Osteoblast (primary cell): ENCODE results near the gene WDR49. TPM values are rescaled to one million over a fixed set of nuclear protein-coding genes. Genes with fewer than 3 reads are reported as not detected.
"Not testable (repeated sequence)": the region's sequence is repeated elsewhere in the genome, so short reads cannot be mapped to it uniquely, and the experiment has no call there.

ENCODE experiments used
- DNase-seq: peaks from one replicate; pipeline ENCODE4 v3.0.0; 2011; ENCODE audit warnings: low spot score, mixed read lengths; ENCODE audit not compliant: insufficient read length; ENCODE audit errors: missing footprints
- H2AFZ ChIP-seq: 2 replicates; pipeline ENCODE4 v1.6.0; 2011; ENCODE audit warnings: mild to moderate bottlenecking, low read length
- H3K27ac ChIP-seq: 2 replicates; pipeline ENCODE4 v1.5.1; 2011; ENCODE audit warnings: mild to moderate bottlenecking, low read depth, low read length, moderate library complexity
- H3K27me3 ChIP-seq: 2 replicates; pipeline ENCODE4 v1.6.0; 2012; ENCODE audit warnings: mild to moderate bottlenecking, control low read depth, inconsistent platforms, low read length, moderate library complexity; ENCODE audit not compliant: insufficient read depth
- H3K36me3 ChIP-seq: 2 replicates; pipeline ENCODE4 v1.5.1; 2011; ENCODE audit warnings: mild to moderate bottlenecking, low read length, control low read depth, moderate library complexity; ENCODE audit not compliant: insufficient read depth
- H3K4me1 ChIP-seq: 2 replicates; pipeline ENCODE4 v1.5.1; 2011; ENCODE audit warnings: mild to moderate bottlenecking, low read length, control low read depth, moderate library complexity; ENCODE audit not compliant: insufficient read depth
- H3K4me2 ChIP-seq: 2 replicates; pipeline ENCODE4 v1.6.0; 2011; ENCODE audit warnings: mild to moderate bottlenecking, low read length; ENCODE audit not compliant: insufficient read depth
- H3K4me3 ChIP-seq: fragments of 200-600 bp; sonication (generic); 3 replicates; pipeline ENCODE4 v1.5.1; 2012; ENCODE audit warnings: mild to moderate bottlenecking, low read length, inconsistent platforms; ENCODE audit not compliant: insufficient read depth
- H3K79me2 ChIP-seq: 2 replicates; pipeline ENCODE4 v1.6.0; 2012; ENCODE audit warnings: mild to moderate bottlenecking, low read length, control low read depth, inconsistent platforms; ENCODE audit not compliant: insufficient read depth
- H3K9me3 ChIP-seq: 2 replicates; pipeline ENCODE4 v1.5.1; 2011; ENCODE audit warnings: low read depth, low read length, control low read depth
- H4K20me1 ChIP-seq: 2 replicates; pipeline ENCODE4 v1.6.0; 2012; ENCODE audit warnings: mild to moderate bottlenecking, low read length, control low read depth; ENCODE audit not compliant: insufficient read depth
- CTCF ChIP-seq: IDR thresholded peaks from 2 replicates; pipeline ENCODE4 v1.5.1; 2011; ENCODE audit warnings: mild to moderate bottlenecking, low read depth, low read length, moderate library complexity; ENCODE audit errors: extremely low read depth
- total RNA-seq: library from RNA; depleted of rRNA; stranded (reverse); fragments of >200 nt; gene quantifications from 2 replicates; pipeline ENCODE4 v1.2.3, GENCODE V29; 2012

Gene WDR49
- total RNA-seq, 1 donor, result under 0.01 TPM

- Histone ChIP-seq H3K79me2 (no peaks in the 10 kb centered on the region), H3K9me3 (no peaks in the 10 kb centered on the region), H4K20me1 (no peaks in the 10 kb centered on the region), H3K4me2 (no peak overlapping the region), H3K36me3 (no peaks in the 10 kb centered on the region), H3K4me1 (no peaks in the 10 kb centered on the region), H2AFZ (no peak overlapping the region), H3K4me3 (no peak overlapping the region), H3K27me3 (no peaks in the 10 kb centered on the region), H3K27ac (no peak overlapping the region)
- no peak for TF ChIP-seq CTCF
- no peak for DNase-seq
Measured at GRCh38 chr3:167644611-167645010, 9.1 kb downstream of the WDR49 start.

- no peaks in the 10 kb centered on the region for H3K9me3 ChIP-seq
- no peak for DNase-seq
- no peak overlapping the region for H2AFZ ChIP-seq
- no peaks in the 10 kb centered on the region for H4K20me1 ChIP-seq
- no peak for TF ChIP-seq CTCF
- no peak overlapping the region for H3K4me3 ChIP-seq
- H3K79me2 ChIP-seq, result no peaks in the 10 kb centered on the region
- no peaks in the 10 kb centered on the region for H3K4me1 ChIP-seq
- H3K27ac ChIP-seq, result no peak overlapping the region
- no peak overlapping the region for H3K4me2 ChIP-seq
- no peaks in the 10 kb centered on the region for H3K27me3 ChIP-seq
- no peaks in the 10 kb centered on the region for H3K36me3 ChIP-seq
Measured at GRCh38 chr3:167631471-167631870, 22.3 kb downstream of the WDR49 start.

GRCh38 chr3:167626490-167626889, 27.3 kb downstream of the WDR49 start:
- Histone ChIP-seq H3K36me3 (no peaks in the 10 kb centered on the region), H3K4me3 (no peak overlapping the region), H2AFZ (no peak overlapping the region), H3K4me1 (no peaks in the 10 kb centered on the region), H4K20me1 (no peaks in the 10 kb centered on the region), H3K9me3 (no peaks in the 10 kb centered on the region), H3K4me2 (no peak overlapping the region), H3K27ac (no peak overlapping the region), H3K27me3 (no peaks in the 10 kb centered on the region), H3K79me2 (no peaks in the 10 kb centered on the region)
- no peak for TF ChIP-seq CTCF
- no peak for DNase-seq

- H2AFZ ChIP-seq, result no peak overlapping the region
- H3K27me3 ChIP-seq, result no peaks in the 10 kb centered on the region
- peak; percentile 36 for DNase-seq
- H3K4me1 ChIP-seq, result no peaks in the 10 kb centered on the region
- no peak overlapping the region for H3K4me3 ChIP-seq
- H3K4me2 ChIP-seq, result no peak overlapping the region
- no peaks in the 10 kb centered on the region for H3K36me3 ChIP-seq
- no peaks in the 10 kb centered on the region for H3K9me3 ChIP-seq
- no peak for TF ChIP-seq CTCF
- no peak overlapping the region for H3K27ac ChIP-seq
- no peaks in the 10 kb centered on the region for H4K20me1 ChIP-seq
- no peaks in the 10 kb centered on the region for H3K79me2 ChIP-seq
Measured at GRCh38 chr3:167615030-167615429, 38.7 kb downstream of the WDR49 start.

GRCh38 chr3:167614196-167614595, 39.5 kb downstream of the WDR49 start:
- not testable (repeated sequence) for H3K4me1 ChIP-seq, H3K27me3 ChIP-seq, H3K79me2 ChIP-seq, H4K20me1 ChIP-seq, DNase-seq, H3K36me3 ChIP-seq, H3K4me3 ChIP-seq, H3K4me2 ChIP-seq, H2AFZ ChIP-seq, H3K27ac ChIP-seq, H3K9me3 ChIP-seq
